ENCODE measurements around the gene WNK2.

Gene WNK2

DNA sequence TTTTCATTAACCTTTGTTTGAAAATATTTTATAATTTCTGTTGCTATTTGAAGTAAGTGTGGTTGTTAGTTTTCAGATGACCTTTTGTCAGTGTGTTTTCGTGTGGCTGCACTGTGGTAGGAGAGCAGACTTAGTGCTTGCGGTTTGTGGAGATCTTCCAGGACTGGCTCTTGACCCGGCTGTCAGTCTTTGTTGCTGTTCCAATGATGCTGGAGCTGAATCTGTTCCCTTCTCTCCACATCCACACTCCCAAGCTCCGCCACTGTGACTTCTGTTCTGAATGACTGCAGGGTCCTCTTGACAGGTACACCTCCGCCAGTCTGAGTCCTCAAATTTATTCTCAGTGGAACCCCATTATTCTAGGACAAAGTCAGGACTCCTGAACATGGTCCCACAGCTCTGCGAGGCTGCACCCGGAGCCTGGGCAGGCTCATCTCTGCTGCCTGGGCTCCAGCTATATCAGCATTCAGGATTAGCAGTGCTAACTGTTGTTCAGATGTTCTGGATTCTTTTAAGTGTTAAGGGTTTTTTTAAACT is 126.0 kb downstream of the WNK2 start:
- no peaks in the 10 kb centered on the region for H3K4me1 ChIP-seq (ENCODE audit: insufficient read depth, low read length)
- no peaks in the 10 kb centered on the region for H3K36me3 ChIP-seq (ENCODE audit: insufficient read depth, low read length)
- 94% methylated on average over 7 of the region's 7 CpGs for WGBS
- no peaks in the 10 kb centered on the region for H3K27me3 ChIP-seq (ENCODE audit: insufficient read depth, low read length)
- no peaks in the 10 kb centered on the region; the same call in 1 of the 2 replicates for H3K9me3 ChIP-seq (ENCODE audit: insufficient read depth, low read depth, low read length)
- H3K9ac ChIP-seq (ENCODE audit: low read depth, low read length) = no peak overlapping the region
- H3K4me3 ChIP-seq (ENCODE audit: low read length) = no peak overlapping the region
- H3K27ac ChIP-seq (ENCODE audit: low read depth, low read length) = no peak overlapping the region

GRCh38 chr9:93315118-93315517 is 131.2 kb downstream of the WNK2 start:
- 95% methylated on average over 9 of the region's 9 CpGs for WGBS
- peaks cover 8% of the 10 kb centered on the region; the same call in 1 of the 2 replicates for H3K36me3 ChIP-seq (ENCODE audit: insufficient read depth, low read length)
- H3K9ac ChIP-seq (ENCODE audit: low read depth, low read length) = no peak overlapping the region
- H3K9me3 ChIP-seq (ENCODE audit: insufficient read depth, low read depth, low read length) = no peaks in the 10 kb centered on the region; the same call in 1 of the 2 replicates
- no peaks in the 10 kb centered on the region for H3K27me3 ChIP-seq (ENCODE audit: insufficient read depth, low read length)
- H3K27ac ChIP-seq (ENCODE audit: low read depth, low read length) = no peak overlapping the region
- H3K4me3 ChIP-seq (ENCODE audit: low read length) = no peak overlapping the region
- no peaks in the 10 kb centered on the region for H3K4me1 ChIP-seq (ENCODE audit: insufficient read depth, low read length)

DNA sequence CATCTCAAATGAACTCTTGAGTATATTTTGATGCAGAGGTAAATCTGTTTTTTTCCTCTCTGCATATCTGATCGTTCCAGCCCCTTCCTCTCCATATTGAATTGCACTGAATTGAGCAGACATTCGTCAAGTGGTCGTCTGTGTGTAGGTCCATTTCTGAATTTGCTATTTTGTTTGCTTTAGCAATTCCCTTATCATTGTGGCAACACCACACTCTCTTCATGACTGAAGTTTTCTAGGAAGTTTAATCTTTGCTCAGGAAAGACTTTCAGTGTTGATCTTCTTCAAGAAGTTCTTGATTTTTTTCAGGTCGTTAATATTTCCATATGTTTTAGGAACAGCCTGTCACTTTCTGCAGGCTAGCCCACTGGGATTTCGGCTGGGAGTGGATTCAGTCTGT is 132.0 kb downstream of the WNK2 start:
- Histone ChIP-seq H3K9ac (ENCODE audit: low read depth, low read length) (no peak overlapping the region), H3K36me3 (ENCODE audit: insufficient read depth, low read length) (peaks cover 8% of the 10 kb centered on the region; the same call in 1 of the 2 replicates), H3K27me3 (ENCODE audit: insufficient read depth, low read length) (no peaks in the 10 kb centered on the region), H3K4me1 (ENCODE audit: insufficient read depth, low read length) (no peaks in the 10 kb centered on the region), H3K27ac (ENCODE audit: low read depth, low read length) (no peak overlapping the region), H3K9me3 (ENCODE audit: insufficient read depth, low read depth, low read length) (no peaks in the 10 kb centered on the region; the same call in 1 of the 2 replicates), H3K4me3 (ENCODE audit: low read length) (no peak overlapping the region)
- WGBS = 90% methylated on average over 4 of the region's 5 CpGs

GRCh38 chr9:93316726-93317494 is 133.0 kb downstream of the WNK2 start:
- no peak overlapping the region for H3K4me3 ChIP-seq (ENCODE audit: low read length)
- H3K27ac ChIP-seq (ENCODE audit: low read depth, low read length) = no peak overlapping the region
- H3K9me3 ChIP-seq (ENCODE audit: insufficient read depth, low read depth, low read length) = no peaks in the 10 kb centered on the region; the same call in 1 of the 2 replicates
- H3K36me3 ChIP-seq (ENCODE audit: insufficient read depth, low read length) = peaks cover 8% of the 10 kb centered on the region; the same call in 1 of the 2 replicates
- no peaks in the 10 kb centered on the region for H3K27me3 ChIP-seq (ENCODE audit: insufficient read depth, low read length)
- no peak overlapping the region for H3K9ac ChIP-seq (ENCODE audit: low read depth, low read length)
- no peaks in the 10 kb centered on the region for H3K4me1 ChIP-seq (ENCODE audit: insufficient read depth, low read length)
- 90% methylated on average over 12 of the region's 12 CpGs for WGBS

GRCh38 chr9:93317495-93318094 is 133.7 kb downstream of the WNK2 start:
- Histone ChIP-seq H3K27ac (ENCODE audit: low read depth, low read length) (no peak overlapping the region), H3K27me3 (ENCODE audit: insufficient read depth, low read length) (no peaks in the 10 kb centered on the region), H3K4me1 (ENCODE audit: insufficient read depth, low read length) (no peaks in the 10 kb centered on the region), H3K9me3 (ENCODE audit: insufficient read depth, low read depth, low read length) (no peaks in the 10 kb centered on the region; the same call in 1 of the 2 replicates), H3K4me3 (ENCODE audit: low read length) (no peak overlapping the region), H3K36me3 (ENCODE audit: insufficient read depth, low read length) (peaks cover 8% of the 10 kb centered on the region; the same call in 1 of the 2 replicates), H3K9ac (ENCODE audit: low read depth, low read length) (no peak overlapping the region)
- WGBS = 95% methylated on average over 30 of the region's 30 CpGs

DNA sequence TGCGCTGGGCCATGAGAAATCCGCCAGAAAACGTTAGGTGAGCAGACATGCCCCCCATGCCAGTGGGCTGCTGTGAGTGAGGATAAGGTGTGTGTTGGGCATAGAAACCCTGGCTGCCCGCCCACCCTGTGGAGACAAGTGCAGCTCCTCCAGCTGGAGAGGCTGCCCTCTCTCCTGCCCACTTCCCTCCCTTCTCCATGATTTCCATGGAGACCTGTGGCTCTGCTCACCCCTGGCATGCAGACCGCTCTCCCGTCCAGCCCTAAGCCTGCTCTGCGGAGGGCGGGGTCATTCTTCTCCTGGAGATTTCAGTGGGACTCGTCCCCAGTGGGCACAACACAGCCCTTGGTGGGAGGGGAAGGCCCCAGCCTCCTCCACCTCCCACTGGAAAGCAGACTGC is 134.5 kb downstream of the WNK2 start:
- H3K4me3 ChIP-seq (ENCODE audit: low read length) = no peak overlapping the region
- no peaks in the 10 kb centered on the region for H3K9me3 ChIP-seq (ENCODE audit: insufficient read depth, low read depth, low read length)
- no peaks in the 10 kb centered on the region for H3K4me1 ChIP-seq (ENCODE audit: insufficient read depth, low read length)
- no peak overlapping the region for H3K9ac ChIP-seq (ENCODE audit: low read depth, low read length)
- 95% methylated on average over 9 of the region's 9 CpGs for WGBS
- peaks cover 8% of the 10 kb centered on the region; the same call in 1 of the 2 replicates for H3K36me3 ChIP-seq (ENCODE audit: insufficient read depth, low read length)
- no peak overlapping the region for H3K27ac ChIP-seq (ENCODE audit: low read depth, low read length)
- H3K27me3 ChIP-seq (ENCODE audit: insufficient read depth, low read length) = no peaks in the 10 kb centered on the region

DNA sequence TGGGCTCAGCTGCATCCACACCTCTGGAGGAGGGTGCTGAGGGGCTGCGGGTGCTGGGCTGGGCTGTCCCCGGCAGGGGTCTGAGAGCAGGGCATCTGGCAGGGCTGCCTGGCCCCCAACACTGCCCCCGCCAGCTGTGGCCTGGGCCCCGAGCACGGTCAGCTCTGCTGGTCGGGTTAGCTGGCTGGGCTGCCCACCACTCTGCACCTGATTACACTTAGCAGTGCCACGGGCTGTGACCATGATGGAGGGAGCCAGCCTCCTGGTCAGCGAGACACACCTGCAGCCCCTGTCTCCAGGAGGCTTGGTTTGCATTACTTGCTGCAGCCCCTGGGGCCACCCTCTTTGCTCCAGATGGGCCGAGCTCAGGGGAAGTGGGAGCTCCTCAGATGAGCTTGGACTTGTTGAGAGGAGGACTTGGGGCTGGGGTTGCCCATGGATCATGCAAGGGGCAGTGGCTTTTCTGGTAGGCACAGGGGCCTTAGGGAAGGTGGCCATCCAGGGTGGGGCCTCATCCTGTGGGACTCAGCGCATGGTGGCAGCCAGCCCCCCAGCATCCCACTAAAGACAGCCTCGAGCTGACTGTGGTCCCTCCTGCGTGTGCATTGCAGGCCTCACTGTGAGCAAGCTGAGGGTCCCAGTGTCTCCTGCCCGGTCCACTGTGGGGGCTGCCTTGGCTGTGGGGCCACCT is 135.5 kb downstream of the WNK2 start:
- peaks cover 8% of the 10 kb centered on the region; the same call in 1 of the 2 replicates for H3K36me3 ChIP-seq (ENCODE audit: insufficient read depth, low read length)
- 96% methylated on average over 13 of the region's 13 CpGs for WGBS
- H3K27me3 ChIP-seq (ENCODE audit: insufficient read depth, low read length) = no peaks in the 10 kb centered on the region
- H3K9me3 ChIP-seq (ENCODE audit: insufficient read depth, low read depth, low read length) = no peaks in the 10 kb centered on the region
- H3K4me3 ChIP-seq (ENCODE audit: low read length) = no peak overlapping the region
- H3K27ac ChIP-seq (ENCODE audit: low read depth, low read length) = no peak overlapping the region
- no peaks in the 10 kb centered on the region for H3K4me1 ChIP-seq (ENCODE audit: insufficient read depth, low read length)
- H3K9ac ChIP-seq (ENCODE audit: low read depth, low read length) = no peak overlapping the region

DNA sequence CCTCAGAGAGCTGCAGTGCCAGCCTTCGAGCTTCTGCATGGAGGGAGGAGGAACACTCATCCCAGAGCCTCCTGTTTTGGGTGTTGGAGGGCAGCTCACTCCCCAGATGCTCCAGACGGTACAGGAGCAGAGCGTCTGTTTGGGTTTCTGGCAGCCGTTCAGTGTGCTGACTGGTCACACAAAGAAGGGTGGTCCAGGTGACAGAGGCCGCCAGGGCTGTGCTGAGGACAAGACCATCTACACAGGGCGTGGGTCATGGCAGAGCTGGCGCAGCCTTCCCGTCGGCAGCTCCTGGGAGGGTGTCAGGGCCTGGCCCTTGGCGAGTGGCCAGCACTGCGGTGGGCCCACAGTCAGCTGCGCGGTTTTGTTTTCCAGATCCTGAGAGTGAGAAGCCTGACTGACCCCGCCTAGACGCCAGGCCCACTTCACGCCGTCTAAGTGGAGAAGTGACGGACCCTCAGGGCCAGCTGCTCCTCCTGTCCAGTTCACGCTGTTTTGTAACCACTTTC is 136.1 kb downstream of the WNK2 start:
- Histone ChIP-seq H3K9me3 (ENCODE audit: insufficient read depth, low read depth, low read length) (no peaks in the 10 kb centered on the region), H3K4me3 (ENCODE audit: low read length) (no peak overlapping the region), H3K9ac (ENCODE audit: low read depth, low read length) (no peak overlapping the region), H3K27me3 (ENCODE audit: insufficient read depth, low read length) (no peaks in the 10 kb centered on the region), H3K27ac (ENCODE audit: low read depth, low read length) (no peak overlapping the region), H3K4me1 (ENCODE audit: insufficient read depth, low read length) (no peaks in the 10 kb centered on the region), H3K36me3 (ENCODE audit: insufficient read depth, low read length) (peaks cover 8% of the 10 kb centered on the region; the same call in 1 of the 2 replicates)
- WGBS = 95% methylated on average over 19 of the region's 19 CpGs

GRCh38 chr9:93320591-93321219 is 136.8 kb downstream of the WNK2 start:
- no peak overlapping the region for H3K4me3 ChIP-seq (ENCODE audit: low read length)
- H3K36me3 ChIP-seq (ENCODE audit: insufficient read depth, low read length) = peaks cover 8% of the 10 kb centered on the region; the same call in 1 of the 2 replicates
- no peak overlapping the region for H3K9ac ChIP-seq (ENCODE audit: low read depth, low read length)
- no peaks in the 10 kb centered on the region for H3K27me3 ChIP-seq (ENCODE audit: insufficient read depth, low read length)
- no peaks in the 10 kb centered on the region for H3K9me3 ChIP-seq (ENCODE audit: insufficient read depth, low read depth, low read length)
- H3K4me1 ChIP-seq (ENCODE audit: insufficient read depth, low read length) = no peaks in the 10 kb centered on the region
- H3K27ac ChIP-seq (ENCODE audit: low read depth, low read length) = no peak overlapping the region
- WGBS = 95% methylated on average over 11 of the region's 11 CpGs

GRCh38 chr9:93321220-93321610 is 137.3 kb downstream of the WNK2 start:
- Histone ChIP-seq H3K27ac (ENCODE audit: low read depth, low read length) (no peak overlapping the region), H3K4me3 (ENCODE audit: low read length) (no peak overlapping the region), H3K9ac (ENCODE audit: low read depth, low read length) (no peak overlapping the region), H3K27me3 (ENCODE audit: insufficient read depth, low read length) (no peaks in the 10 kb centered on the region), H3K4me1 (ENCODE audit: insufficient read depth, low read length) (no peaks in the 10 kb centered on the region), H3K9me3 (ENCODE audit: insufficient read depth, low read depth, low read length) (no peaks in the 10 kb centered on the region), H3K36me3 (ENCODE audit: insufficient read depth, low read length) (peaks cover 7% of the 10 kb centered on the region)
- WGBS = 95% methylated on average over 10 of the region's 10 CpGs

All from HUES64 (cell line).